ENCODE measurements around the gene CCNY. TPM values are rescaled to one million over a fixed set of nuclear protein-coding genes. Genes with fewer than 3 reads are reported as not detected.

The CCNY gene
- total RNA-seq, 1 donor: 35.0 TPM

- TF ChIP-seq CTCF (IDR thresholded peaks at IDR 0.05; ENCODE audit: insufficient read depth, low read depth, low read length): no peak
- no peak for DNase-seq (ENCODE audit: low read depth)
- H3K4me3 ChIP-seq (ENCODE audit: low read depth, low read length): no peak overlapping the region
Measured at GRCh38 chr10:35506741-35507140, 170.4 kb downstream of the CCNY start.

GRCh38 chr10:35507519-35508109, 171.3 kb downstream of the CCNY start:
- no peak for TF ChIP-seq CTCF (IDR thresholded peaks at IDR 0.05; ENCODE audit: insufficient read depth, low read depth, low read length)
- no peak overlapping the region for H3K4me3 ChIP-seq (ENCODE audit: low read depth, low read length)
- no peak for DNase-seq (ENCODE audit: low read depth)

GRCh38 chr10:35508647-35509046, 172.3 kb downstream of the CCNY start:
- no peak overlapping the region for H3K4me3 ChIP-seq (ENCODE audit: low read depth, low read length)
- TF ChIP-seq CTCF (IDR thresholded peaks at IDR 0.05; ENCODE audit: insufficient read depth, low read depth, low read length): no peak
- DNase-seq (ENCODE audit: low read depth): no peak

- H3K4me3 ChIP-seq (ENCODE audit: low read depth, low read length): no peak overlapping the region
- no peak for DNase-seq (ENCODE audit: low read depth)
- no peak for TF ChIP-seq CTCF (IDR thresholded peaks at IDR 0.05; ENCODE audit: insufficient read depth, low read depth, low read length)
Measured at GRCh38 chr10:35510891-35511290, 174.6 kb downstream of the CCNY start.

GRCh38 chr10:35511647-35512046, 175.3 kb downstream of the CCNY start:
- TF ChIP-seq CTCF (IDR thresholded peaks at IDR 0.05; ENCODE audit: insufficient read depth, low read depth, low read length): no peak
- H3K4me3 ChIP-seq (ENCODE audit: low read depth, low read length): no peak overlapping the region
- DNase-seq (ENCODE audit: low read depth): no peak

GRCh38 chr10:35516102-35516670, 179.9 kb downstream of the CCNY start:
- no peak for DNase-seq (ENCODE audit: low read depth)
- no peak for TF ChIP-seq CTCF (IDR thresholded peaks at IDR 0.05; ENCODE audit: insufficient read depth, low read depth, low read length)
- H3K4me3 ChIP-seq (ENCODE audit: low read depth, low read length): no peak overlapping the region

All from fibroblast of villous mesenchyme (primary cell).